Muscle layer of duodenum (tissue), 2 donors: ENCODE measurements around the gene ITPR2.
"Not testable (repeated sequence)": the region's sequence is repeated elsewhere in the genome, so short reads cannot be mapped to it uniquely, and the experiment has no call there.

Source experiments
- H3K27ac ChIP-seq: one replicate; pipeline ENCODE4 v1.7.0; 2013; ENCODE audit warnings: mild to moderate bottlenecking, low read length
- H3K27me3 ChIP-seq: one replicate; pipeline ENCODE4 v1.7.0; 2013; ENCODE audit warnings: low read depth, mild to moderate bottlenecking, control low read depth, low read length
- H3K36me3 ChIP-seq, 2 donors: one replicate each; pipeline ENCODE4 v1.7.0; 2013; ENCODE audit warnings: low read length in 2 of 2, control low read depth in 1 of 2, mild to moderate bottlenecking in 1 of 2; ENCODE audit not compliant: insufficient read depth in 2 of 2, control insufficient read depth in 1 of 2
- H3K4me1 ChIP-seq, 2 donors: one replicate each; pipeline ENCODE4 v1.7.0; 2013; ENCODE audit warnings: low read length in 2 of 2, mild to moderate bottlenecking in 2 of 2, control low read depth in 1 of 2, moderate library complexity in 1 of 2; ENCODE audit not compliant: insufficient read depth in 2 of 2, control insufficient read depth in 1 of 2
- H3K4me3 ChIP-seq, 2 donors: one replicate each; pipeline ENCODE4 v1.7.0; 2013; ENCODE audit warnings: low read length in 2 of 2, low read depth in 1 of 2, mild to moderate bottlenecking in 1 of 2
- H3K9me3 ChIP-seq, 2 donors: one replicate each; pipeline ENCODE4 v1.7.0; 2013; ENCODE audit warnings: low read length in 2 of 2, control low read depth in 1 of 2, mild to moderate bottlenecking in 1 of 2; ENCODE audit not compliant: control insufficient read depth in 1 of 2
- donor health status: healthy.

ITPR2 gene

DNA sequence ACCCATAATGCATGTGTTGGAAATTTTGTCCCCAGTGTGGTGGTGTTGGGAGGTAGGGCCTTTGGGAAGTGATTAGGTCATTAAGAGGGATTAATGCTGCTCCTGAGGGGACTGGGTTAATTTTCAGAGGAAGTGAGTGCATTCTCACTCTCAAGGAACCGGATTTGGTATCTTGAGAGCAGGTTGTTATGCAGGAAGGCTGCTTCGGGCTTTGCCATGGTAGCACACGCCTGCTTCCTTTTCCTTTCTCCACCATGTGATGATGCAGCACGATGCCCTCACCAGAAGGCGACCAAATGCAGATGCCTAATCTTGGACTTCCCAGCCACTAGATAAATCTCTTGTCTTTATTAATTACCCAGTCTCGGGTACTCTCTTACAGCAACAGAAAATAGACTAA, 380.5 kb downstream of the ITPR2 start:
- Histone ChIP-seq H3K9me3 (no peaks in the 10 kb centered on the region), H3K27me3 (no peaks in the 10 kb centered on the region), H3K4me1 (no peaks in the 10 kb centered on the region), H3K27ac (no peak overlapping the region), H3K4me3 (no peak overlapping the region), H3K36me3 (peaks cover 0 to 4% of the 10 kb centered on the region in 2 donors)

GRCh38 chr12:26451763-26452162, 381.2 kb downstream of the ITPR2 start:
- Histone ChIP-seq H3K9me3 (no peaks in the 10 kb centered on the region), H3K4me3 (no peak overlapping the region), H3K4me1 (no peaks in the 10 kb centered on the region), H3K27ac (no peak overlapping the region), H3K36me3 (peaks cover 0 to 4% of the 10 kb centered on the region in 2 donors), H3K27me3 (no peaks in the 10 kb centered on the region)

DNA sequence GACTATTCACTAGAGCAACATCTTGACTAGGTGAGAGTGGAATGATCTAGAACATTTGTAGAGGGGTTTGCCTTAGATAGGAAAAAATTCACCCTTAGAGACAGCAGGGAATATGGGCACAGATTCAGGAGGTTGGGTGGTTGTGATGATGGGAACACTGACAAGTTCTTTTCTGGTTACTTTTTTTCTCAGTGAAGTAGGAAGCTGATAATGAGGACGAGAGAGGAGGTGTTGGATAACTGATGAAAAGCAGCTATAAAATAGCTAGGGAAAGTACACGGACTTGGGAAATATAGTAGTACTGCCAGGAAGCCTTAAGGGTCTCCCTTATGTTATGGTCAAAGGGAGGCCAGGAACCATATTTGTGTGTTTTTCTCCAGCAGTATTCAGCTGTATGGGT, 387.1 kb downstream of the ITPR2 start:
- H3K27ac ChIP-seq: no peak overlapping the region
- H3K9me3 ChIP-seq: no peaks in the 10 kb centered on the region
- H3K4me3 ChIP-seq: no peak overlapping the region
- no peaks in the 10 kb centered on the region for H3K36me3 ChIP-seq
- no peaks in the 10 kb centered on the region for H3K4me1 ChIP-seq
- H3K27me3 ChIP-seq: no peaks in the 10 kb centered on the region

GRCh38 chr12:26443309-26443708, 389.7 kb downstream of the ITPR2 start:
- H3K9me3 ChIP-seq: no peaks in the 10 kb centered on the region
- no peak overlapping the region for H3K4me3 ChIP-seq
- no peaks in the 10 kb centered on the region for H3K4me1 ChIP-seq
- no peak overlapping the region for H3K27ac ChIP-seq
- no peaks in the 10 kb centered on the region for H3K27me3 ChIP-seq
- peaks cover 0 to 13% of the 10 kb centered on the region in 2 donors for H3K36me3 ChIP-seq

DNA sequence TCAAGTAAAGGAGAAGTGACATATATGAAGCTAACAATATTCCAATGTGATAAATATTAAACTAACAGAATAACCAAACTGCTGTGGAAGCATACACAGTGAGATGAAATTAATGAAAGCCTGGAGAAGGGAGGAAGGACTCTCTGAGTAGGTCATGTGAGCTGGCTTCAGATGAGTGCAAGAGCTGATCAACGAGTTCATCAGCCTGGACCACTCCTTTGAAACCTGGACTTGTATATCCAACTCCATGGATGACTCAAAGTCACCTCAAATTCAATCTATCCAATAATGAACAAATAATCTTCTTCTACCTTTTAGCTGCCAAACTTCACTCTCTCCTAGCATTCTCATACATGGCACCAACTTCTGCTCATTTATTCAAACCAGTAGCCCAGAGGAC, 391.6 kb downstream of the ITPR2 start:
- no peaks in the 10 kb centered on the region for H3K9me3 ChIP-seq
- H3K4me3 ChIP-seq: no peak overlapping the region
- H3K27me3 ChIP-seq: no peaks in the 10 kb centered on the region
- no peak overlapping the region for H3K27ac ChIP-seq
- H3K4me1 ChIP-seq: no peaks in the 10 kb centered on the region
- peaks cover 0 to 13% of the 10 kb centered on the region in 2 donors for H3K36me3 ChIP-seq

- no peak overlapping the region for H3K27ac ChIP-seq
- no peaks in the 10 kb centered on the region for H3K27me3 ChIP-seq
- no peaks in the 10 kb centered on the region for H3K9me3 ChIP-seq
- peaks cover 0 to 11% of the 10 kb centered on the region in 2 donors for H3K36me3 ChIP-seq
- no peaks in the 10 kb centered on the region for H3K4me1 ChIP-seq
- no peak overlapping the region for H3K4me3 ChIP-seq
These were observed 398.0 kb downstream of the ITPR2 start for GRCh38 chr12:26435069-26435404.

GRCh38 chr12:26434299-26435068, 398.5 kb downstream of the ITPR2 start:
- no peak overlapping the region for H3K27ac ChIP-seq
- no peak overlapping the region for H3K4me3 ChIP-seq
- H3K4me1 ChIP-seq: no peaks in the 10 kb centered on the region
- H3K9me3 ChIP-seq: no peaks in the 10 kb centered on the region
- no peaks in the 10 kb centered on the region for H3K27me3 ChIP-seq
- peaks cover 0 to 6% of the 10 kb centered on the region in 2 donors for H3K36me3 ChIP-seq

DNA sequence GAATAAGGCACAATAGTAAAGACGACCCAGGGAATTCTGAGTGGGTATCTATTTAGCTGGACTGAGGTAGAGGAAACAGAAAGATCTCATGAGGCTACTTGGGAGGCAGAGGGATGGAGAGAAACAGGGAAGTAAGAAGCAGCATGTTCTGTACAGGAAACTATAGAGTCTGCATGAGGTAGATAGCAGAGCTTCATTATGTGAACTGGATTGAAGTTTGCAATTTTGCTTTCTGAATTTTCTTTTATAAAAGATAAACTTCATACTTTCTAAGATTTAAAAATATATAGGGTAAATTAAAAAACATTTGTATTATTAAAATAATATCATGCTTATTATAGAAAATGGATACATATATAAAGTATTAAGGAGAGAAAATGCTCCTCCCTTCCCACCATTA, 399.3 kb downstream of the ITPR2 start:
- H3K36me3 ChIP-seq, H3K9me3 ChIP-seq, H3K4me3 ChIP-seq, H3K4me1 ChIP-seq, H3K27me3 ChIP-seq, H3K27ac ChIP-seq: not testable (repeated sequence)

GRCh38 chr12:26431211-26431610, 401.8 kb downstream of the ITPR2 start:
- no peak overlapping the region for H3K4me3 ChIP-seq
- H3K9me3 ChIP-seq: no peaks in the 10 kb centered on the region
- H3K27ac ChIP-seq: no peak overlapping the region
- no peaks in the 10 kb centered on the region for H3K27me3 ChIP-seq
- H3K4me1 ChIP-seq: no peaks in the 10 kb centered on the region
- no peaks in the 10 kb centered on the region for H3K36me3 ChIP-seq

- H3K4me3 ChIP-seq, H3K4me1 ChIP-seq, H3K9me3 ChIP-seq, H3K27me3 ChIP-seq, H3K27ac ChIP-seq, H3K36me3 ChIP-seq: not testable (repeated sequence)
These were observed 402.4 kb downstream of the ITPR2 start for GRCh38 chr12:26430596-26430995.

- H3K36me3 ChIP-seq: no peaks in the 10 kb centered on the region
- no peaks in the 10 kb centered on the region for H3K27me3 ChIP-seq
- H3K9me3 ChIP-seq: no peaks in the 10 kb centered on the region
- no peak overlapping the region for H3K4me3 ChIP-seq
- H3K27ac ChIP-seq: no peak overlapping the region
- H3K4me1 ChIP-seq: no peaks in the 10 kb centered on the region
These were observed 403.8 kb downstream of the ITPR2 start for GRCh38 chr12:26429070-26429691.

DNA sequence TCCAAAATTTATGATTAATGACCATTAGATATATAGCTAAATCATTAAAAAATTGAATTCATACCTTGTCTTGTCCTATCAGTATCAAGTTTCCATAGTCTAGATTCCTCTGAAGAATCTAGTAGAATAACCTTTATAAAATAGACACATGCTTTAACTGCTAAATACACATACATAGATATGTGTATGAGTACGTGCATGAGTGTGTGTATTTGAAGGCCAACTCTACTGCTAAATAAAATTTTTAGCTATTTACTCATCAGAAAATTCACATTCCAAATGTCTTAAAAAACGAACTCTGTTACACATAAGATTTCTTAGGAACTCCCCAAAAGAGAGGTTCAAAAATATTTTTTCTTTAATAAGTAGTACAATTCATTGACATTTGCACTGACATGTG, 404.6 kb downstream of the ITPR2 start:
- no peaks in the 10 kb centered on the region for H3K4me1 ChIP-seq
- no peaks in the 10 kb centered on the region for H3K9me3 ChIP-seq
- H3K36me3 ChIP-seq: no peaks in the 10 kb centered on the region
- H3K27ac ChIP-seq: no peak overlapping the region
- no peak overlapping the region for H3K4me3 ChIP-seq
- no peaks in the 10 kb centered on the region for H3K27me3 ChIP-seq
